Tibial nerve (tissue), 4 donors: Measurements from ENCODE around the gene ETV7. TPM values are rescaled to one million over a fixed set of nuclear protein-coding genes. Genes with fewer than 3 reads are reported as not detected.

ENCODE experiments used
- DNase-seq, 2 donors: peaks; one replicate each; pipeline ENCODE4 v3.0.0-alpha.2; 2019; ENCODE audit warnings: low spot score in 2 of 2
- H3K27ac ChIP-seq, 4 donors: fragments of 200-600 bp; sonication (generic) in 3 of 4; one replicate each; pipeline ENCODE4 v1.5.1; 2017 to 2019; ENCODE audit warnings: mild to moderate bottlenecking in 1 of 4
- H3K27me3 ChIP-seq, 2 donors: fragments of 200-600 bp; sonication (generic) in 1 of 2; one replicate each; pipeline versions ENCODE4 v1.5.1 to v1.6.0; 2017 to 2019
- H3K36me3 ChIP-seq, 3 donors: fragments of 200-600 bp; sonication (generic); one replicate each; pipeline ENCODE4 v1.5.1; 2018 to 2019
- H3K4me1 ChIP-seq, 4 donors: fragments of 200-600 bp; sonication (generic) in 3 of 4; one replicate each; pipeline ENCODE4 v1.5.1; 2017 to 2019
- H3K4me3 ChIP-seq, 4 donors: fragments of 200-600 bp; sonication (generic) in 3 of 4; one replicate each; pipeline ENCODE4 v1.5.1; 2017 to 2019; ENCODE audit warnings: mild to moderate bottlenecking in 1 of 4, moderate library complexity in 1 of 4
- H3K9me3 ChIP-seq, 4 donors: fragments of 200-600 bp; sonication (generic) in 3 of 4; one replicate each; pipeline ENCODE4 v1.5.1; 2017 to 2019
- EP300 ChIP-seq, 2 donors: sonication (generic); formaldehyde crosslinking; IDR thresholded peaks; one replicate each; pipeline ENCODE4 v1.6.1; 2017; ENCODE audit warnings: antibody characterized with exemption in 2 of 2, mild to moderate bottlenecking in 1 of 2
- POLR2A ChIP-seq, 2 donors: fragments of 450-650 bp; IDR thresholded peaks; one replicate each; pipeline ENCODE4 v1.6.1; 2017; ENCODE audit warnings: antibody characterized with exemption in 2 of 2, mild to moderate bottlenecking in 2 of 2, moderate library complexity in 2 of 2
- WGBS, 2 donors: methylation state at CpG; one replicate each; pipeline ENCODE4 v1.1.5; 2018; 5-methylcytosine and 5-hydroxymethylcytosine counted together
- total RNA-seq, 4 donors: library from RNA; depleted of rRNA; stranded (reverse); fragments of >200 nt; gene quantifications; one replicate each; pipeline ENCODE4 v1.1.0, GENCODE V29; 2016
- TF ChIP-seq, protein P1 (sequence below), 5 experiments: fragments of 200-600 bp in 3 of 5; fragments of 450-650 bp in 2 of 5; sonication (generic) in 3 of 5; IDR thresholded peaks; one replicate each; pipeline ENCODE4 v1.5.1; 2016 to 2019; ENCODE audit warnings: antibody characterized with exemption in 5 of 5, mild to moderate bottlenecking in 3 of 5, moderate library complexity in 2 of 5

The ETV7 gene
- total RNA-seq, 4 donors from 2014 or later = 0.60 to 9.2 (median 2.9) TPM

DNA sequence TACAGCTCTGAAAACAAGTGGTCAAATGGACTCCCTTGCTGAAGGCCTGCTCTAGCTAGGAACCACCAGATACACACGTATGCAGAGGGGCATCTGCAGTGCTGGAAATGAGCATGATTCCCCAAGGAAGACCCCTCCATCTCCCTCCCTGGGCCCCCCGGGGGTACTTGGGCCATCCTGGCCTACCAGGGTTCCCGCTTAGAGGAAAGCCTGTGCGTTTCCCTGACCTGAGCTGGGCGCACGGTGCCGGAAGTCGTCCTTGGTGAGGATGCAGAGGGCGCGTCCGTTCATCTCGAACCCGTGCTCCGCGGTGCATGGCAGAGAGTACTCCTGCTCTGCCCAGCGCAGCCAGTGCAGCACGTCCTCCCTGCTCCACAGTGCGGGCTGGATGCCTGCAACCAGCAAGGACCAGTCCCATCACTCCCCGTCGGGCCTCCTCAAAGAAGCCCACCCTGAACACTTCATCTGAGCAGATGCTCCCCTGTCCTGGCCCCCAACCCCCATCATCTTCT, 11.8 kb downstream of the ETV7 start:
- Histone ChIP-seq H3K27me3 (no peaks in the 10 kb centered on the region), H3K4me3 (no peak overlapping the region), H3K36me3 (peaks cover 0 to 12% (median 0%) of the 10 kb centered on the region in 3 donors), H3K9me3 (no peaks in the 10 kb centered on the region), H3K4me1 (peaks cover 0 to 28% (median 0%) of the 10 kb centered on the region in 4 donors), H3K27ac (peak overlapping the region; percentile 4 to 79 (median 54))
- no peak for DNase-seq
- WGBS, 2 donors = 92 to 94% methylated on average over 13 to 20 of the region's 20 CpGs
- TF ChIP-seq, protein P1, sequence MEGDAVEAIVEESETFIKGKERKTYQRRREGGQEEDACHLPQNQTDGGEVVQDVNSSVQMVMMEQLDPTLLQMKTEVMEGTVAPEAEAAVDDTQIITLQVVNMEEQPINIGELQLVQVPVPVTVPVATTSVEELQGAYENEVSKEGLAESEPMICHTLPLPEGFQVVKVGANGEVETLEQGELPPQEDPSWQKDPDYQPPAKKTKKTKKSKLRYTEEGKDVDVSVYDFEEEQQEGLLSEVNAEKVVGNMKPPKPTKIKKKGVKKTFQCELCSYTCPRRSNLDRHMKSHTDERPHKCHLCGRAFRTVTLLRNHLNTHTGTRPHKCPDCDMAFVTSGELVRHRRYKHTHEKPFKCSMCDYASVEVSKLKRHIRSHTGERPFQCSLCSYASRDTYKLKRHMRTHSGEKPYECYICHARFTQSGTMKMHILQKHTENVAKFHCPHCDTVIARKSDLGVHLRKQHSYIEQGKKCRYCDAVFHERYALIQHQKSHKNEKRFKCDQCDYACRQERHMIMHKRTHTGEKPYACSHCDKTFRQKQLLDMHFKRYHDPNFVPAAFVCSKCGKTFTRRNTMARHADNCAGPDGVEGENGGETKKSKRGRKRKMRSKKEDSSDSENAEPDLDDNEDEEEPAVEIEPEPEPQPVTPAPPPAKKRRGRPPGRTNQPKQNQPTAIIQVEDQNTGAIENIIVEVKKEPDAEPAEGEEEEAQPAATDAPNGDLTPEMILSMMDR (IDR thresholded peaks at IDR 0.05) = no peak
- TF ChIP-seq POLR2A (IDR thresholded peaks at IDR 0.05) (no peak), EP300 (IDR thresholded peaks at IDR 0.05) (no peak)

DNA sequence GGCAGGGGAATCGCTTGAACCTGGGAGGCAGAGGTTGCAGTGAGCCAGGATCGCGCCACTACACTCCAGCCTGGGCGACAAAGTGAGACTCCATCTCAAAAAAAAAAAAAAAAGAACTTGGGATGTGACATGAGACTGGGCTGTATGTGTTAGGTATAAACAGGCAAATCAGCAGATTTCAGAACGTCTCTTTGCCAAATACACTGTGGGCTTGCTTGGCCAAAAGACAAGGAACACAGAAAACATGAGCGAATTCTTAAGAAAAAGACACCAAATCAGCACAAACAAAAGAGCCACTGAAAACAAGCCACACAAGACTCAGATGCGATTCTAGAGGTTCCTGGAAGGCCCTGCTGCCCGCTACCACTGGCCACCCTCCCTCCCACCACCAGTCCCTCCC, 12.5 kb downstream of the ETV7 start:
- H3K9me3 ChIP-seq = no peaks in the 10 kb centered on the region
- 56 to 62% methylated on average over 8 of the region's 8 CpGs for WGBS, 2 donors
- H3K27me3 ChIP-seq = no peaks in the 10 kb centered on the region
- TF ChIP-seq EP300 (IDR thresholded peaks at IDR 0.05) = peak in 1 of 2 donors; percentile 36
- TF ChIP-seq, protein P1 (IDR thresholded peaks at IDR 0.05) = no peak
- H3K36me3 ChIP-seq = peaks cover 0 to 12% (median 0%) of the 10 kb centered on the region in 3 donors
- no peak overlapping the region for H3K4me3 ChIP-seq
- no peak for DNase-seq
- H3K4me1 ChIP-seq = peaks cover 0 to 28% (median 0%) of the 10 kb centered on the region in 4 donors
- H3K27ac ChIP-seq = peak overlapping the region; percentile 4 to 79 (median 54)

DNA sequence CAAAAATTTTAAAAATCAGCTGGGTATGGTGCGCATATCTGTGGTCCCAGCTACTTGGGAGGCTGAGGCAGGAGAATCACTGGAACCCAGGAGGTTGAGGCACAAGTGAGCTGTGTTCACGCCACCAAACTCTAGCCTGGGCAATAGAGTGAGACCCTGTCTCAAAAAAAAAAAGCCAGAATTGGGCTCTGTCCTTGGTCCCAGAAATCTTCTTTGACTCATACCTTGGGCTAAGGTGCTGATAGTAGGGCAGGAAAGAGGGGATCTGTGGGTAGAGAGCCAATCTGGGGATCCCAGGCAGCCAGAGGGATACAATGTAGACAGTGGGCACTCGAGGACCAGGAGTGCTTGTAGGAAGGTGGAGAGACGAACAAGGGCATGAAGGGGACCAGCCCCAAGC, 13.3 kb downstream of the ETV7 start:
- H3K4me3 ChIP-seq = no peak overlapping the region
- peak overlapping the region in 2 of 4 donors; percentile 70 to 79 for H3K27ac ChIP-seq
- H3K27me3 ChIP-seq = no peaks in the 10 kb centered on the region
- peaks cover 0 to 28% (median 0%) of the 10 kb centered on the region in 4 donors for H3K4me1 ChIP-seq
- H3K36me3 ChIP-seq = peaks cover 0 to 12% (median 0%) of the 10 kb centered on the region in 3 donors
- TF ChIP-seq EP300 (IDR thresholded peaks at IDR 0.05) = no peak
- TF ChIP-seq POLR2A (IDR thresholded peaks at IDR 0.05) = no peak
- TF ChIP-seq, protein P1 (IDR thresholded peaks at IDR 0.05) = no peak
- DNase-seq = no peak
- no peaks in the 10 kb centered on the region for H3K9me3 ChIP-seq
- 92 to 98% methylated on average over 4 of the region's 4 CpGs for WGBS, 2 donors

DNA sequence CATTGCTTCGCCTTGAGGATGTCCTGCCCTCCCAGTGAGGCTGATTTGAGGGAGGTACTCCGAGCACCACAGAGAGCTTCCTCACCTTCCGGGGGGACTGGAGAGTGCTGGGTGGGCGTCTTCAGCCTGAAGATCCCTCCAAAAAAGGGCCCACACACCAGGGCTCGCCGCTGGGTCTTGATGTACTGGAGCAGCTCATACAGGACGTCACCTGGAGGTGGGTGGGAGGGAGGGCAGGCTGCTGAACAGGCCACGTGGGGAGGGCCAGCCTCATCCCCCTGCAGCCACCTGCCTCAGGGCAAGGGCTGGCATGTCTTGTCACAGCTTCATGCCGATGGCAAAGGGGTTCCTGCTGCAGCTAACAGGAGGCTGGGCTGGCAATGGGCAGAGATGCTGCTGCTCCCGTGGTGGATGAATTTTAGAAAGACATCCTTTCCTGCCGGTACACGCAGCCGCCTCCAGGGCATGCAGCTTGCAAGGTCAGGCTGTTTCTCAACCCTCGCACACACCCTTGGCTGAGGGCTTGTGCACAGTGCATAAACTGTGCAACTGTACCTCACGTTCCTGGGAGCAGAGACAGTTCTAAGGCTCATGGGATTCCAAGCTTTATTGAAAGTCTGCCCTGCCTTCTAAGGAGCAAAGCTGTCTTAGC, 14.0 kb downstream of the ETV7 start:
- no peak overlapping the region for H3K4me3 ChIP-seq
- peaks cover 0 to 28% (median 0%) of the 10 kb centered on the region in 4 donors for H3K4me1 ChIP-seq
- peaks cover 0 to 18% (median 0%) of the 10 kb centered on the region in 3 donors for H3K36me3 ChIP-seq
- no peaks in the 10 kb centered on the region for H3K9me3 ChIP-seq
- no peak for DNase-seq
- no peak overlapping the region for H3K27ac ChIP-seq
- TF ChIP-seq, protein P1 (IDR thresholded peaks at IDR 0.05) = no peak
- no peak for TF ChIP-seq EP300 (IDR thresholded peaks at IDR 0.05)
- TF ChIP-seq POLR2A (IDR thresholded peaks at IDR 0.05) = no peak
- WGBS, 2 donors = 67% methylated on average over 10 to 13 of the region's 15 CpGs
- no peaks in the 10 kb centered on the region for H3K27me3 ChIP-seq

DNA sequence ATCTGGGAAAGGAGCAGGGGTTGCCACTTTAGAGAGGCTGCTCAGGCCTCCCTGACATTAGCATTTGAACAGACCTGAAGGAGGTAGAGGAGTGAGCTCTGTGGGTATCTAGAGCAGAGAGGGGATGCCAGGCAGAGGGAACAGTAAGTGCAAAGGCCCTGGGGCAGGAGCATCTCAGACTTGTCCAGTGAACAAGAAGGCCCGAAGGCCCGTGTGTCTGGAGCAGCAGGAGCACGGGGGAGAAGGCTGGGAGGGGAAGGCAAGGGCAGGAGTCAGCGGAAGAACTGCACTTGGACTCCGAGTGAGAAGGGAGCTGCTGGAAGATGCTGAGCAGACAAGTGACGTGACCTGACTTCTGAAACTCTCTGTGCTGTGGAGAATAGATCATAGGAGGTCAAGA, 15.4 kb downstream of the ETV7 start:
- TF ChIP-seq EP300 (IDR thresholded peaks at IDR 0.05) = no peak
- TF ChIP-seq, protein P1 (IDR thresholded peaks at IDR 0.05) = no peak
- no peak for DNase-seq
- Histone ChIP-seq H3K36me3 (peaks cover 0 to 30% (median 0%) of the 10 kb centered on the region in 3 donors), H3K9me3 (no peaks in the 10 kb centered on the region), H3K4me1 (peaks cover 0 to 28% (median 0%) of the 10 kb centered on the region in 4 donors), H3K4me3 (no peak overlapping the region), H3K27me3 (no peaks in the 10 kb centered on the region), H3K27ac (no peak overlapping the region)
- WGBS, 2 donors = 90% methylated on average over 6 of the region's 6 CpGs
